HL-60 (cell line): ENCODE measurements around the gene NOBOX.
"Not testable (repeated sequence)": the region's sequence is repeated elsewhere in the genome, so short reads cannot be mapped to it uniquely, and the experiment has no call there.

Experiments
- DNase-seq, 2 experiments: peaks; one replicate each; pipeline ENCODE4 v3.0.0-alpha.2; 2010 to 2020; ENCODE audit warnings: low read depth in 1 of 2, low spot score in 1 of 2
- H3K27ac ChIP-seq: fragments of 250-450 bp; sonication (Bioruptor Pico); replicated peaks from 2 replicates; pipeline ENCODE4 v1.5.1; 2020; ENCODE audit warnings: mild to moderate bottlenecking, moderate library complexity
- H3K27me3 ChIP-seq: fragments of 250-450 bp; sonication (Bioruptor Pico); 2 replicates; pipeline ENCODE4 v1.5.1; 2021; ENCODE audit warnings: mild to moderate bottlenecking, moderate library complexity; ENCODE audit not compliant: insufficient read depth, poor library complexity, severe bottlenecking
- H3K4me3 ChIP-seq: replicated peaks from 2 replicates; pipeline ENCODE4 v1.5.1; 2011; ENCODE audit warnings: mild to moderate bottlenecking, control low read depth, low read length; ENCODE audit not compliant: insufficient read depth
- CTCF ChIP-seq: IDR thresholded peaks from one replicate; pipeline ENCODE4 v1.5.1; 2011; ENCODE audit warnings: low read length, control low read depth, inconsistent platforms; ENCODE audit not compliant: insufficient read depth
- GABPA ChIP-seq: IDR thresholded peaks from 2 replicates; pipeline ENCODE4 v1.6.1; 2012; ENCODE audit warnings: low read depth
- POLR2AphosphoS5 ChIP-seq: IDR thresholded peaks from 2 replicates; pipeline ENCODE4 v1.6.1; 2012; ENCODE audit warnings: low read depth
- REST ChIP-seq: IDR thresholded peaks from 2 replicates; pipeline ENCODE4 v1.6.1; 2012; ENCODE audit warnings: low read depth; ENCODE audit not compliant: insufficient replicate concordance
- SPI1 ChIP-seq: IDR thresholded peaks from 2 replicates; pipeline ENCODE4 v1.6.1; 2012; ENCODE audit warnings: low read depth, mild to moderate bottlenecking, borderline replicate concordance

NOBOX gene

GRCh38 chr7:144384555-144385245 is 18.8 kb downstream of the NOBOX start:
- H3K27me3 ChIP-seq: no peaks in the 10 kb centered on the region
- no peak overlapping the region for H3K4me3 ChIP-seq
- H3K27ac ChIP-seq: no peak overlapping the region
- DNase-seq: no peak
- no peak for TF ChIP-seq CTCF
- no peak for TF ChIP-seq REST
- TF ChIP-seq SPI1: no peak
- TF ChIP-seq GABPA: no peak
- TF ChIP-seq POLR2AphosphoS5: no peak

- no peak for TF ChIP-seq SPI1
- no peak for TF ChIP-seq CTCF
- TF ChIP-seq REST: no peak
- no peak for TF ChIP-seq GABPA
- TF ChIP-seq POLR2AphosphoS5: no peak
- DNase-seq: no peak
- Histone ChIP-seq H3K27ac (no peak overlapping the region), H3K27me3 (no peaks in the 10 kb centered on the region), H3K4me3 (no peak overlapping the region)
Measured at GRCh38 chr7:144384071-144384470, 19.4 kb downstream of the NOBOX start.

- no peak for DNase-seq
- H3K27me3 ChIP-seq: no peaks in the 10 kb centered on the region
- no peak overlapping the region for H3K27ac ChIP-seq
- TF ChIP-seq POLR2AphosphoS5 (no peak), GABPA (no peak), CTCF (no peak), SPI1 (no peak)
- H3K4me3 ChIP-seq: no peak overlapping the region
Measured at GRCh38 chr7:144379776-144380384, 23.6 kb downstream of the NOBOX start.

- Histone ChIP-seq H3K4me3 (no peak overlapping the region), H3K27me3 (no peaks in the 10 kb centered on the region), H3K27ac (no peak overlapping the region)
- DNase-seq: no peak
- TF ChIP-seq REST: no peak
- TF ChIP-seq SPI1: no peak
- no peak for TF ChIP-seq CTCF
- TF ChIP-seq POLR2AphosphoS5: no peak
- no peak for TF ChIP-seq GABPA
Measured at GRCh38 chr7:144378651-144379050, 24.8 kb downstream of the NOBOX start.

- H3K4me3 ChIP-seq, H3K27ac ChIP-seq, DNase-seq, H3K27me3 ChIP-seq: not testable (repeated sequence)
Measured at GRCh38 chr7:144369221-144369620, 34.3 kb downstream of the NOBOX start.
